ENCODE data around the gene RPL31.

RPL31 gene

GRCh38 chr2:100975521-100975785 lies 26.6 kb upstream of the RPL31 start:
- TF ChIP-seq CTCF (IDR thresholded peaks at IDR 0.05; ENCODE audit: low read depth, low read length, missing control alignments): no peak
- Histone ChIP-seq H3K36me3 (replicated peaks) (peaks cover 57% of the 10 kb centered on the region), H3K4me3 (ENCODE audit: low read depth, low read length) (no peak overlapping the region), H3K27me3 (replicated peaks) (no peaks in the 10 kb centered on the region), H3K27ac (no peak overlapping the region)
- no peak for DNase-seq
- in situ Hi-C loops (cut with HindIII; ENCODE audit: low pct_ligation_motif_present, low sequenced_read_pairs): no loop called here

GRCh38 chr2:100976061-100976460 lies 26.0 kb upstream of the RPL31 start:
- H3K36me3 ChIP-seq (replicated peaks): peaks cover 57% of the 10 kb centered on the region
- TF ChIP-seq CTCF (IDR thresholded peaks at IDR 0.05; ENCODE audit: low read depth, low read length, missing control alignments): no peak
- DNase-seq: no peak
- no peaks in the 10 kb centered on the region for H3K27me3 ChIP-seq (replicated peaks)
- H3K27ac ChIP-seq: no peak overlapping the region
- no peak overlapping the region for H3K4me3 ChIP-seq (ENCODE audit: low read depth, low read length)
- in situ Hi-C loops (cut with HindIII; ENCODE audit: low pct_ligation_motif_present, low sequenced_read_pairs): no loop called here

GRCh38 chr2:100976645-100977391 lies 25.3 kb upstream of the RPL31 start:
- in situ Hi-C loops (cut with HindIII; ENCODE audit: low pct_ligation_motif_present, low sequenced_read_pairs): no loop called here
- H3K36me3 ChIP-seq (replicated peaks): peaks cover 54% of the 10 kb centered on the region

GRCh38 chr2:100977511-100977910 lies 24.6 kb upstream of the RPL31 start:
- H3K27me3 ChIP-seq (replicated peaks): no peaks in the 10 kb centered on the region
- no peak overlapping the region for H3K27ac ChIP-seq
- peaks cover 53% of the 10 kb centered on the region for H3K36me3 ChIP-seq (replicated peaks)
- no peak overlapping the region for H3K4me3 ChIP-seq (ENCODE audit: low read depth, low read length)
- in situ Hi-C loops (cut with HindIII; ENCODE audit: low pct_ligation_motif_present, low sequenced_read_pairs): no loop called here
- TF ChIP-seq CTCF (IDR thresholded peaks at IDR 0.05; ENCODE audit: low read depth, low read length, missing control alignments): no peak
- DNase-seq: no peak

More at GRCh38 chr2:100976645-100977391, 25.3 kb upstream of the RPL31 start:
- no peaks in the 10 kb centered on the region for H3K27me3 ChIP-seq (replicated peaks)
- no peak overlapping the region for H3K27ac ChIP-seq
- no peak for TF ChIP-seq CTCF (IDR thresholded peaks at IDR 0.05; ENCODE audit: low read depth, low read length, missing control alignments)
- peak; percentile 26 for DNase-seq
- H3K4me3 ChIP-seq (ENCODE audit: low read depth, low read length): no peak overlapping the region

GRCh38 chr2:100978582-100979191 lies 23.4 kb upstream of the RPL31 start:
- peak overlapping the region; percentile 18 for H3K27ac ChIP-seq
- H3K4me3 ChIP-seq (ENCODE audit: low read depth, low read length): no peak overlapping the region
- peak; percentile 21 for DNase-seq
- in situ Hi-C loops (cut with HindIII; ENCODE audit: low pct_ligation_motif_present, low sequenced_read_pairs): no loop called here
- H3K27me3 ChIP-seq (replicated peaks): no peaks in the 10 kb centered on the region
- H3K36me3 ChIP-seq (replicated peaks): peaks cover 54% of the 10 kb centered on the region
- no peak for TF ChIP-seq CTCF (IDR thresholded peaks at IDR 0.05; ENCODE audit: low read depth, low read length, missing control alignments)

- peaks cover 43% of the 10 kb centered on the region for H3K36me3 ChIP-seq (replicated peaks)
- H3K27ac ChIP-seq: no peak overlapping the region
- in situ Hi-C loops (cut with HindIII; ENCODE audit: low pct_ligation_motif_present, low sequenced_read_pairs): no loop called here
- no peak for TF ChIP-seq CTCF (IDR thresholded peaks at IDR 0.05; ENCODE audit: low read depth, low read length, missing control alignments)
- DNase-seq: no peak
- H3K4me3 ChIP-seq (ENCODE audit: low read depth, low read length): no peak overlapping the region
- no peaks in the 10 kb centered on the region for H3K27me3 ChIP-seq (replicated peaks)
Observed at GRCh38 chr2:100980046-100980445, 22.0 kb upstream of the RPL31 start.
